ENCODE data around the gene TDRD15.
"Not testable (repeated sequence)": the region's sequence is repeated elsewhere in the genome, so short reads cannot be mapped to it uniquely, and the experiment has no call there.

Gene TDRD15

GRCh38 chr2:21123473-21124393 is at the start of gene TDRD15:
Gene TDRD15 (plus strand): TSS chr2:21123968. CDS start chr2:21137468, 13,500 bp downstream.
- peak in 1 of 2 donors; percentile 3 for DNase-seq

- DNase-seq, result no peak
These were observed 45.5 kb upstream of the TDRD15 start for GRCh38 chr2:21078296-21078695.

GRCh38 chr2:21083482-21083881 is 40.3 kb upstream of the TDRD15 start:
- DNase-seq, result no peak

- DNase-seq, result no peak
These were observed 39.4 kb upstream of the TDRD15 start for GRCh38 chr2:21084401-21084800.

- DNase-seq, result no peak
These were observed 31.4 kb upstream of the TDRD15 start for GRCh38 chr2:21092308-21092869.

- DNase-seq, result no peak
These were observed 28.6 kb upstream of the TDRD15 start for GRCh38 chr2:21095178-21095577.

GRCh38 chr2:21095714-21096113 is 28.1 kb upstream of the TDRD15 start:
- no peak for DNase-seq

- no peak for DNase-seq
These were observed 27.3 kb upstream of the TDRD15 start for GRCh38 chr2:21096458-21096857.

- no peak for DNase-seq
These were observed 26.4 kb upstream of the TDRD15 start for GRCh38 chr2:21097331-21097730.

GRCh38 chr2:21098294-21098693 is 25.5 kb upstream of the TDRD15 start:
- DNase-seq, result no peak

GRCh38 chr2:21099281-21099907 is 24.4 kb upstream of the TDRD15 start:
- no peak for DNase-seq

- DNase-seq, result not testable (repeated sequence)
These were observed 22.1 kb upstream of the TDRD15 start for GRCh38 chr2:21101514-21102155.

GRCh38 chr2:21102356-21102755 is 21.4 kb upstream of the TDRD15 start:
- no peak for DNase-seq

GRCh38 chr2:21103274-21103891 is 20.4 kb upstream of the TDRD15 start:
- DNase-seq, result no peak

- DNase-seq, result no peak
These were observed 19.6 kb upstream of the TDRD15 start for GRCh38 chr2:21104030-21104660.

GRCh38 chr2:21111012-21111411 is 12.8 kb upstream of the TDRD15 start:
- no peak for DNase-seq

- DNase-seq, result no peak
These were observed 6.1 kb upstream of the TDRD15 start for GRCh38 chr2:21117688-21118087.

GRCh38 chr2:21118302-21118920 is 5.4 kb upstream of the TDRD15 start:
- peak in 1 of 2 donors; percentile 19 for DNase-seq

GRCh38 chr2:21131861-21132260 is 8.1 kb downstream of the TDRD15 start:
- DNase-seq, result no peak

GRCh38 chr2:21135585-21135984 is 11.8 kb downstream of the TDRD15 start:
- DNase-seq, result no peak

- no peak for DNase-seq
These were observed 18.4 kb downstream of the TDRD15 start for GRCh38 chr2:21142149-21142548.

GRCh38 chr2:21146638-21147037 is 22.9 kb downstream of the TDRD15 start:
- DNase-seq, result no peak
